H9 (cell line): ENCODE data around the gene WARS2. TPM values are rescaled to one million over a fixed set of nuclear protein-coding genes. Genes with fewer than 3 reads are reported as not detected.

ENCODE experiments used
- DNase-seq: peaks from one replicate; pipeline ENCODE4 v3.0.0-alpha.2; 2017
- H2AFZ ChIP-seq: one replicate; pipeline ENCODE4 v1.6.1; 2013; ENCODE audit warnings: mild to moderate bottlenecking, low read length, control low read depth, moderate library complexity
- H2AK5ac ChIP-seq: 2 replicates; pipeline ENCODE4 v1.6.1; 2013; ENCODE audit warnings: low read length, control low read depth, mixed read lengths; ENCODE audit not compliant: insufficient read length
- H2BK120ac ChIP-seq: one replicate; pipeline ENCODE4 v1.6.1; 2013; ENCODE audit warnings: low read depth, mild to moderate bottlenecking, low read length, control low read depth, inconsistent platforms; ENCODE audit not compliant: poor library complexity, severe bottlenecking
- H2BK12ac ChIP-seq: 2 replicates; pipeline ENCODE4 v1.6.1; 2013; ENCODE audit warnings: low read length, control low read depth, mixed read lengths, low read depth; ENCODE audit not compliant: insufficient read length
- H2BK15ac ChIP-seq: 2 replicates; pipeline ENCODE4 v1.6.1; 2013; ENCODE audit warnings: low read depth, low read length, control low read depth
- H2BK20ac ChIP-seq: one replicate; pipeline ENCODE4 v1.6.1; 2013; ENCODE audit warnings: low read depth, mild to moderate bottlenecking, low read length, control low read depth, inconsistent platforms; ENCODE audit not compliant: poor library complexity, severe bottlenecking
- H2BK5ac ChIP-seq: 2 replicates; pipeline ENCODE4 v1.6.1; 2013; ENCODE audit warnings: low read length, control low read depth, mixed read lengths; ENCODE audit not compliant: insufficient read length
- H3K14ac ChIP-seq: 2 replicates; pipeline ENCODE4 v1.6.1; 2013; ENCODE audit warnings: low read length, control low read depth; ENCODE audit not compliant: insufficient read depth
- H3K18ac ChIP-seq: 2 replicates; pipeline ENCODE4 v1.6.1; 2013; ENCODE audit warnings: low read depth, mild to moderate bottlenecking, mixed read lengths, low read length, control low read depth; ENCODE audit not compliant: insufficient read length
- H3K23ac ChIP-seq: 2 replicates; pipeline ENCODE4 v1.6.1; 2013; ENCODE audit warnings: low read length, control low read depth, mixed read lengths, low read depth; ENCODE audit not compliant: insufficient read length
- H3K23me2 ChIP-seq: 2 replicates; pipeline ENCODE4 v1.6.1; 2013; ENCODE audit warnings: low read depth, mild to moderate bottlenecking, mixed read lengths, low read length, control low read depth; ENCODE audit not compliant: insufficient read length, poor library complexity, severe bottlenecking
- H3K27ac ChIP-seq: 2 replicates; pipeline ENCODE4 v1.5.1; 2013; ENCODE audit warnings: low read length, control low read depth, mixed read lengths, low read depth; ENCODE audit not compliant: insufficient read length
- H3K27me3 ChIP-seq: 2 replicates; pipeline ENCODE4 v1.6.1; 2013; ENCODE audit warnings: low read length, control low read depth, inconsistent platforms; ENCODE audit not compliant: insufficient read depth
- H3K4ac ChIP-seq: 2 replicates; pipeline ENCODE4 v1.6.1; 2013; ENCODE audit warnings: low read depth, mild to moderate bottlenecking, control low read depth, inconsistent platforms, low read length, moderate library complexity
- H3K4me1 ChIP-seq: 2 replicates; pipeline ENCODE4 v1.6.1; 2013; ENCODE audit warnings: low read length, control low read depth, inconsistent platforms; ENCODE audit not compliant: insufficient read depth
- H3K4me2 ChIP-seq: 2 replicates; pipeline ENCODE4 v1.6.1; 2013; ENCODE audit warnings: low read length, control low read depth, mixed read lengths; ENCODE audit not compliant: insufficient read length, insufficient read depth
- H3K56ac ChIP-seq: 2 replicates; pipeline ENCODE4 v1.6.1; 2013; ENCODE audit warnings: low read depth, mild to moderate bottlenecking, mixed read lengths, low read length, control low read depth; ENCODE audit not compliant: insufficient read length
- H3K79me1 ChIP-seq: 2 replicates; pipeline ENCODE4 v1.6.1; 2013; ENCODE audit warnings: low read depth, mild to moderate bottlenecking, moderate library complexity, low read length, control low read depth, inconsistent platforms; ENCODE audit not compliant: insufficient read depth, poor library complexity, severe bottlenecking
- H3K79me2 ChIP-seq: 2 replicates; pipeline ENCODE4 v1.6.1; 2013; ENCODE audit warnings: low read length, control low read depth, inconsistent platforms; ENCODE audit not compliant: insufficient read depth
- H3K9ac ChIP-seq: 2 replicates; pipeline ENCODE4 v1.6.1; 2013; ENCODE audit warnings: low read length, control low read depth, mixed read lengths; ENCODE audit not compliant: insufficient read length; ENCODE audit errors: extremely low read depth
- H3K9me3 ChIP-seq: one replicate; pipeline ENCODE4 v1.6.1; 2013; ENCODE audit warnings: low read depth, low read length, inconsistent platforms; ENCODE audit not compliant: control insufficient read depth
- H3T11ph ChIP-seq: one replicate; pipeline ENCODE4 v1.6.1; 2013; ENCODE audit warnings: mild to moderate bottlenecking, low read length, control low read depth, inconsistent platforms
- H4K20me1 ChIP-seq: one replicate; pipeline ENCODE4 v1.6.1; 2013; ENCODE audit not compliant: control insufficient read depth, insufficient read length, insufficient read depth
- H4K5ac ChIP-seq: 2 replicates; pipeline ENCODE4 v1.6.1; 2013; ENCODE audit warnings: low read depth, mild to moderate bottlenecking, mixed read lengths, low read length, control low read depth; ENCODE audit not compliant: insufficient read length
- H4K8ac ChIP-seq: replicated peaks from 2 replicates; pipeline ENCODE4 v1.6.1; 2013; ENCODE audit warnings: low read length, control low read depth, mixed read lengths, low read depth; ENCODE audit not compliant: insufficient read length
- H4K91ac ChIP-seq: 2 replicates; pipeline ENCODE4 v1.6.1; 2013; ENCODE audit warnings: low read depth, mild to moderate bottlenecking, moderate library complexity, mixed read lengths, low read length, control low read depth; ENCODE audit not compliant: insufficient read length
- H3K27ac Mint-ChIP-seq, 3 experiments: 2 replicates in 2 of 3; 3 replicates in 1 of 3; pipeline ENCODE4 v1.8.0; 2020 to 2021; ENCODE audit warnings: mixed read lengths in 3 of 3, mild to moderate bottlenecking in 1 of 3, moderate library complexity in 1 of 3
- H3K27me3 Mint-ChIP-seq: 2 replicates; pipeline ENCODE4 v1.8.0; 2021; ENCODE audit warnings: low read depth, mild to moderate bottlenecking, moderate library complexity, mixed read lengths
- H3K36me3 Mint-ChIP-seq, 3 experiments: 2 replicates in 2 of 3; 3 replicates in 1 of 3; pipeline ENCODE4 v1.8.0; 2020 to 2021; ENCODE audit warnings: low read depth in 3 of 3, mixed read lengths in 3 of 3; ENCODE audit not compliant: insufficient read depth in 1 of 3
- H3K4me1 Mint-ChIP-seq, 2 experiments: 2 replicates each; pipeline ENCODE4 v1.8.0; 2020; ENCODE audit warnings: mixed read lengths in 2 of 2
- H3K4me3 Mint-ChIP-seq, 2 experiments: 2 replicates in 1 of 2; 3 replicates in 1 of 2; pipeline ENCODE4 v1.8.0; 2020 to 2021; ENCODE audit warnings: mild to moderate bottlenecking in 2 of 2, mixed read lengths in 2 of 2, moderate library complexity in 1 of 2
- H3K9me3 Mint-ChIP-seq, 2 experiments: 2 replicates in 1 of 2; 3 replicates in 1 of 2; pipeline ENCODE4 v1.8.0; 2020; ENCODE audit warnings: mild to moderate bottlenecking in 2 of 2, mixed read lengths in 2 of 2, moderate library complexity in 1 of 2
- CTCF ChIP-seq: fragments of 200-600 bp; sonication (generic); conservative IDR thresholded peaks from 3 replicates; pipeline ENCODE4 v1.8.0; 2021; ENCODE audit warnings: antibody characterized with exemption, mild to moderate bottlenecking
- WGBS: extraction: QIAGEN DNeasy Blood & Tissue Kit; methylation state at CpG from one replicate; pipeline ENCODE4 v1.1.7; 2013; ENCODE audit warnings: missing lambda C conversion rate, low lambda C conversion rate, mixed read lengths; ENCODE audit not compliant: insufficient read length; ENCODE audit errors: extremely low coverage; 5-methylcytosine and 5-hydroxymethylcytosine counted together
- total RNA-seq: library from RNA; stranded (reverse); gene quantifications from 2 replicates; pipeline ENCODE4 v1.2.1, GENCODE V29; 2021

Gene WARS2
- total RNA-seq, 1 experiment from 2014 or later: 9.7 TPM

- H2AFZ ChIP-seq: no peak overlapping the region
- H3K27ac Mint-ChIP-seq: peak overlapping the region in 1 of 3 experiments; percentile 21; a peak in 1 of 7 replicates
- no peak overlapping the region for H2BK15ac ChIP-seq
These were observed 9.7 kb upstream of the WARS2 start for GRCh38 chr1:119150150-119150549.

More at GRCh38 chr1:119150150-119150549, 9.7 kb upstream of the WARS2 start:
- peaks cover 3 to 9% of the 10 kb centered on the region in 2 experiments; a peak in 4 of 5 replicates for H3K9me3 Mint-ChIP-seq
- Histone ChIP-seq H3K4me1 (no peaks in the 10 kb centered on the region), H3K79me1 (no peaks in the 10 kb centered on the region), H3K23me2 (no peaks in the 10 kb centered on the region), H4K20me1 (no peaks in the 10 kb centered on the region), H2BK12ac (no peak overlapping the region), H3K27ac (no peak overlapping the region), H4K8ac (no peak overlapping the region), H4K91ac (no peak overlapping the region), H3K4ac (no peak overlapping the region), H3K56ac (no peak overlapping the region), H2BK5ac (no peak overlapping the region), H3K9me3 (no peaks in the 10 kb centered on the region), H3K79me2 (no peaks in the 10 kb centered on the region), H2AK5ac (no peak overlapping the region), H3K18ac (no peak overlapping the region), H3K27me3 (no peaks in the 10 kb centered on the region), H4K5ac (no peak overlapping the region), H2BK120ac (no peak overlapping the region), H2BK20ac (no peak overlapping the region), H3K4me2 (no peak overlapping the region), H3T11ph (no peak overlapping the region), H3K14ac (no peak overlapping the region), H3K9ac (no peak overlapping the region), H3K23ac (no peak overlapping the region)
- no peak overlapping the region for H3K4me3 Mint-ChIP-seq
- no peaks in the 10 kb centered on the region for H3K27me3 Mint-ChIP-seq
- no peak for DNase-seq
- no peak for TF ChIP-seq CTCF
- H3K36me3 Mint-ChIP-seq: peaks cover 18 to 27% (median 22%) of the 10 kb centered on the region in 3 experiments; a peak in 6 of 7 replicates
- peaks cover 0 to 13% of the 10 kb centered on the region in 2 experiments; a peak in 3 of 4 replicates for H3K4me1 Mint-ChIP-seq
- WGBS: no CpG with 5 or more reads among the region's 1 CpG
